HG03196 (cell line): ENCODE measurements around the gene PRAC1.

Experiments
- ATAC-seq: cut with Tn5 transposase; IDR thresholded peaks from one replicate; pipeline ENCODE4 v1.9.1; 2021; ENCODE audit not compliant: unreplicated experiment

Gene PRAC1

DNA sequence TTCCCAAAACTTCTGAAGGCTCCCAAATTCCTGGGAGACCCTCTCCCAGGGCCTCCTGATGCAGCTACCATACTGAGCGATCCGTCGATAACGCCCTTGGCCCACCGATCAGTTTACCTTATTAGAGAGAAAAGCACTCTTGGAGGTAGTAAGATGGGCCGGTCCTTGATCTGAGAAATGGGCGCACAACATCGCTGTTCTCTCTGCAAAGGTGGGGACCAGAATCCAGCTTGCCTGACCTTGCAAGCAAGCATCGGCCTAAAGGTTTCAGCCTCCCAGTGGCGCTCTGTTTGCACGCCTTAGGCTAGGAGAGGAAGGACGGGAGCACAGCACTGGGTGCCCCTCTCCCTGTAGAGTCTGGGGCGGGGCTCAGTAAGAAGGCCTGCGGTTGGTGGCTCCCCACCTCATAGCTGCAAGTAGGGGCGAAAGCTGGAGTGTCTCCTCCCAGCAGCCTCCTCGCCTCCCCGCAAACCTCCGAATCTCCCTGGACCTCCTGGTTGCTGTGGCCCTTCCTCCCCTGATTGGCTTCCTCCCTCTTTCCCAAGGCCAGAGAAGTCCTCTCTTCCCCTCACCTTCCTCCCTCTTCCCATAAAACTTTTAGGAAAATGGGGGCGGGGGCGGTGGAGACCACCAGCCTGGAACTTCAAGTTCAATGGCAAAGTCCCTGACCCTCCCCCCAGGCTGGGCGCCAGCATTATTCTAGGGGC lies at the start of gene PRAC1:
Gene PRAC1, minus strand, starts transcription at position 318 of the 707 bp plus-strand sequence. Its CDS starts 126 bp downstream, at position 192.
- ATAC-seq, result no peak

DNA sequence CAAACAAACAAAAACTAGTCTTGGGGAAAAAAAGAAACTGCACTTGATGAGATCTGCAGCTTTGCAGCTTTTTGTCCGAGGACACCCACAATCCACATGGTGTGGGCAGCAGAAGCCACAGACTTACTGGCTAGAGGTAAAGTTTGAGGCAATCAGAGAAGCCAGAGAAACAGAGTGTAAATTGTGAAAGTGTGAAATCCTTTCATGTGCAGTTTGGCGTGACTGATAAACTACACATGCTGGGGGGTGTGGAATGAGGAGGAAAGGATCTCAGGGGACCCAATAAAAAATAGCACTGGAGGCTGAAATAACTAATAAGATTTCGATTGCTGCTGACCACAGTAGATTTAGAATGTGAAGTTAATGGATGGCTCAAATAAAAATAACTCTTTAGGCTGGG lies 48.6 kb upstream of the PRAC1 start:
- ATAC-seq, result no peak

DNA sequence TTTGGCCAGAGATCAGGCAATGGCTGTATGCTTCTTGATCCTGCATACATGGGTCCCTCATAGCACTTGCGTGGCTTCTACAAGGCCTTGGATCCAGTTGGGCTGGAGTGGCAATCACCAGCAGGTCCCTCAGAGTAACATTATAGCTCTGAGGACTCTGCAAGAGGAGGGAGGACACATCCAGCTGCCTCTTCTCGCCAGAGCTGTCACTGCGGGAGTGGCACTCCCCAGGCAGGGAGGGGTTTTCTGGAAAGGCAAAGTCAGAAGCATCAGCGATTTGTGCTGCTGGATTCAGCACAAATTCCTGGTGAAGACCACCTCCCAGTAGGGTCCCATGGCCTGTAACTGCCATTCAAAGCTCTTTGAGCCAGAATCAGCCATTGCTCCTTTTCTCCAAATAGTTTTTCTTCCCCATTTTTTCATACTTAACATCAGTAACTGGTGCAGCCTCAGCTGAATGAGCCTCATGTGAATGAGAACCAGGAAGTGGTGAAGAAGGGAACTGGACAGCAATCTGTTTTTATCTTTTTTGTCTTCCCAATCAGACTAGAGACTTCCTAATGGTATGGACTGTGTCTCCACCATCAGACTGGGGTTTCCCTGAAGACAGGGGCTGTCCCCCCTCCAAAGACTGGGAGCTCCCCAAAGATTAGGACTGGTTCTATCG lies 46.8 kb upstream of the PRAC1 start:
- no peak for ATAC-seq

DNA sequence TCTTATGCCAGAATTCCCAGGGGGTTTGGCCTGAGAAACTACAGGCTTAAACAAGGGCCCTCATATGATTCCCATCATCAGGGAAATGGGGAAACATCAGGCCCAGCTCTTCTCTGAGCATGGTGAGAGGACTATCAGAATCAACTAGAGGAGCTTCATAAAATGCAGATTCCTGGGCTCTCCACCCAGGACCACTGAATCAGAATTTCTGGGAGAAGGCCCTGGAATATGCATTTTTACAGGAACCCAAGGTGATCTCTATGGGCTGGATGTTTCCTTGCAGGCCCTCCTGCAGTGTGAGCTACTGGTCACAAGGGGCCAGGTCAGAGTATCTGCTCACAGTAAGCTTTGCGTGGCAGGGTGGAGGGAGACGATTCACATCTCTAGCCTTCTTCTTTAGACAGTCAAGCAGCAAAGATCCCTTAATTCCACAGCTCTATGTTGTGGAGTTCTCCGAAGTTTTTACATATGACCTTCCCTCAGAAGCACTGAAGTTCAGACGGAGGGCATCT lies 45.0 kb upstream of the PRAC1 start:
- no peak for ATAC-seq

DNA sequence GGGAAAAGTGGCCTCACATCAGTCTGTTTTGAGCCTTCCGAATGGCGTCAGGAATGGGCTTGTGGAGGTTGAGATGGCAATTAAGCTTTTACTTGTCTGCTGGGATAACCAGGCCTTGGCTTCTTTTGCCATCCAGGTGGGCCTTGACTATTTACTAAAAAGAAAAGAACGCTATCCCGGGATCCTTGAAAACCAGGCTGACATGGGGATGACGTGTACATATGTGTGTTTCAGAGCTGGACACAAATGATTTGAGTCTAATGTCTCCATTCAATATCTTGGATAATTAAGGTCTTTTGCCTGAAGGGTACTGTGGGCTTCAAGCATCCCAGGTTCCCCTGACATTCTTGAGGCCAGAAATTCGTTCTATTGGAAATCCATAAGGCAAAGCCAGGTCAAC lies 38.8 kb upstream of the PRAC1 start:
- ATAC-seq, result no peak

DNA sequence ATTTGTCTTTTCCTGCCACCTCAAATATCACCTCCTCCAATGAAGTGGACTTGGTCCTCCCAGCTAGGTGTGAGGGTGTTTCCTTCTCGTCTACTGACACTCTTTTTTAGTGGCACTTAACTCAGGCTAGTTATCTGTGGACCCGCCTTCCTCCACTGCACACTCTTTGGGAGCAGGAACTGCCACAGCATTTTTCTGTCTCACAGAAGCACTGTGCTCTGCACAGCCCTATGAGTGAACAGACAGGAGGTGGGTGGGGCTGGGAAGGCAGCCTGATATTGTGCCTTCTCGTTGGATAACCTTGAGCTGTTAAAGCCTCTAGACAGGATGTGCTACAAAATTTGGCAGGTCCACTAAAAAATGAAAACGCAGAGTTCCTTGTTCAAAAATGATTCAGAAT lies 38.1 kb upstream of the PRAC1 start:
- no peak for ATAC-seq

DNA sequence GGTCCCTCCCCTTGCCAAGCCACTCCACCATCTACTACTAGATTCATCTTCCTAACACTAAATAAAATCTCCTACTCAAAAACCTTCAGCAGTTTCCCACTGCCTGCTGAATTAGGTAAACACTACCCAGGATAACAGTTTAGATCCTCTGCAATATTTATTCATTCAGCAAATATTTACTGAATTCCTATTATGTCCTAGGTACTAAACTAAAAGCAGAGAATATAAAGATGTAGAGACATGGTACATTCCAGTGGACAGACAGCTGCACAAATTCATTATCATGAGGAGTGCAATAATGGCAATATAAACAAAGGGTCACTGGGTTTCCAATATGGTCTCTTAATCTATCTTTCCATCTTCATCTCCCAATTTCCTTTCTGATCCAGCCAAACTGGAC lies 37.0 kb upstream of the PRAC1 start:
- ATAC-seq, result no peak

DNA sequence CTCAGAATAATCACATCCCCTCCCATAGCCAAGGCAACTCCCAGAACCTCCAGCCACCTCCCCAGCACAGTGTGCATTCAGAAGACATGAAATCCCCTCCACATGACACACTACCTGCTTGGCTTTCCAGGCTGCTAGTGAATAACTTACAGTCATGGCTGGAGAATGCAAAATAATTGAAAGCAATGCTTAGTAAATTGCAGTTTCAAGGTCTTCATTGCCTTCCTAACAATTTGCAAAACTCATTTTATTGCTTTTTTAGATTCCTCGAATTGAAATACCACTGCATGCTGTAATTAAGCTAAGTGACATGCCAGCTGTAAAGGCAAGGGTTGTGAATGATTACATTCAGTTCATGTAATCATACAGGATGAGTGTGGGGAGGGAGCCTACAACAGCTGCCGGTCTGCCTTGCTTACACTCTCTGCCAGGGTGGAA lies 35.2 kb upstream of the PRAC1 start:
- no peak for ATAC-seq

DNA sequence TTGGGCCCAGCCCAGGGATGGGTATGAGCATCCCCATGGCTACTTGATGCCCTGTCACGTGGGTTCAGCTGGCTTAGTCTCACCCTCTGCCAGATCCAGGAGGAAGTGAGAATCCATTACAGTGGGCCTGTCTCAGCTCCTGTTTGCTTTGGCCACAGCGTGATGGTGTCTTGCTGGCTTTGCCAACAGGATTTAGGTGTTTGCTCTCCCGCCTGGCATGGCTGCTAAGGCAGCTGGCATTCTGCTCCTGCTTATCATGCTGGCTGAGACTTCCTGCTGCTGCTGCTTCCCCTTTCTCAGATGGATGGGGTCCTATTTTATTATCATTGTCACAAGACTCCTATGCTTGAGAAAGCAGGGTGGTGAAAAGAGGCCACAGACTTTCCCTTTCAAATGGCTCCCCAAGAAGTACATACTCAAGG lies 34.5 kb upstream of the PRAC1 start:
- no peak for ATAC-seq

DNA sequence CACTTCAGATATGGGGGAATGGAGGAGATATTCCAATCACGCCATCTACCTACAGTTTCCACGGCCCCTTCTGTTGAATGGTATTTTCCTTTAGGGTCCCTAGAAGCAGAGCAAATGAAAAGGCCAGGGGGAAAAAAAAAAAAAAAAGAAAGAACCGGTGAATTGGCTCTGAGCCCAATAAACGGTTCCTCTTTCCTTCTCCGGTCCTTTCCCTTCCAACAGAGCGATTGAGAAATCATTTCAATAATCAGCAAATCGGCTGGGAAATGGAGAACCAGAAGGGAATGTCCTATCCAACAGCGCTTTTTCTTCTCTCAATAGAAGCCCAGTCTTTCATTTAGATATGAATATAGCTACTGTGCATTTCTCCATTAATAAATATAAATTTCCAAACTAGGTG lies 33.0 kb upstream of the PRAC1 start:
- no peak for ATAC-seq

DNA sequence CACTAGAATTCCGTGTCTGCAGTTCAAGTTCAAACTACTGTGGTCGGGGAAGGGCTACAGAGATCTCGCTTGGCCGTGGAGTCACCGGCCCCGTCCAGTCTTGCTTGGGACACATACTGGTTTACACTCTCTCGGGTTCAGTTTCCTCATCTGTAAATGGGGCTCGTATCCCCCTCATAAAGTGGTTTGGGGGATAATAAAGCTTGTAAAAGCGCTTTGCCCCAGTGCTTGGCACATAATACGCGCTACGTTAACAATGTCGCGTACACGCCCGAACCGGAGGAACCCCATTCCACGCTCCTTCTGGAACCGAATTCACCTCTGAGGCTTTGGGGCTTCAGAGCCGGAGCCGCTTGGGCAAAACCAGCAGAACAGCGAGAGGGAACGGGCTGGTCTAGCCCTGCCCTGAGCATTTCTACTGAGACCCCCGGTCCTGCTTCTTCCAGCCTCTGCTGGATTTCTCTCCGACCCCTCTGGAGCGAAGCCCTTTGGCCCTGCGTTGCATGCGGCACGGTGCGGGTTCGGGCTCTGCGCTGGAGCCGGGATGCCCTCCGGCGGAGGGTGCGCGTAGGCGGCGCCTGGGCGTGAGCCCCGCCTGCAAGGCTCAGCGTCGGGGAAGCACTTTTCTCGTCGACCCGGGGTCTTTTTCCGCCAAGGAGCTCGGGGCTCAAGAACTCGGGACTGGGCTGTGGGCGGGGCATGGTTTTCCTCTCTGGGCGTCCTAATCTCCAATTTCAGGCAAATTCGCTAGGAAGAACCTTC lies 32.4 kb upstream of the PRAC1 start:
- no peak for ATAC-seq

DNA sequence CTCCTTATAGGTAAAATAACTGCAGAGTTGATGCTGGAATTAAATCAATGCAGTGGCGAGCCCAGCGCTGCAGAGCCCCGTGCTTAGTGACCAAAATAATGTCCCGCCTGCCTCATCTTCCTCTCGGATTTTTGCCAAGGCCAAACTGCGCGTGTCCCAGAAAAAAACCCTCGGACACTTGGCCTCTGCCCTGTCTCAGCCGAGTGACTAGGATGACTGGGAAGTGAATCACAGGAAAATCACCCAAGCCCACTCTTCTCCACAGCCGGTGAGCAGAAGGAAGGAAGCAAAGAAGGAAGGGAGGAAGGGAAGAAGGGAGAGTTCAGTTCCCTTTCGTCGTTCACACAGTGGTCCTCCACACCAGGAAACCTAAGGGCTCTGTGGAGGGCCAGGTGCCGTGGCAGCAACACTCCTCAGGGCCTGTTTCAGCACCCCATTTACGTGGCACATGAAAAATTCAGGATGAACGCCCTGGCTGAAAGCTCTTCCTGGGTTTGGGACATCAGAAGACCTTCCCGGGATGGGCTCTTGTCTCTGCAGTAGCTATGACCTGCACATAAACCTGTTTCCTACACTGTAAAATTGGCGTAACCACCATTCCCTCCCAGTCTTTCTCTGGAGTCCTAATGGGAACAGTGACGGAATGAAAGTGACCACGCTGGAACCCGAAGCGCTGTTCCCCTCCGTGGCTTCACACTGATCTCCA lies 31.6 kb upstream of the PRAC1 start:
- ATAC-seq, result no peak

DNA sequence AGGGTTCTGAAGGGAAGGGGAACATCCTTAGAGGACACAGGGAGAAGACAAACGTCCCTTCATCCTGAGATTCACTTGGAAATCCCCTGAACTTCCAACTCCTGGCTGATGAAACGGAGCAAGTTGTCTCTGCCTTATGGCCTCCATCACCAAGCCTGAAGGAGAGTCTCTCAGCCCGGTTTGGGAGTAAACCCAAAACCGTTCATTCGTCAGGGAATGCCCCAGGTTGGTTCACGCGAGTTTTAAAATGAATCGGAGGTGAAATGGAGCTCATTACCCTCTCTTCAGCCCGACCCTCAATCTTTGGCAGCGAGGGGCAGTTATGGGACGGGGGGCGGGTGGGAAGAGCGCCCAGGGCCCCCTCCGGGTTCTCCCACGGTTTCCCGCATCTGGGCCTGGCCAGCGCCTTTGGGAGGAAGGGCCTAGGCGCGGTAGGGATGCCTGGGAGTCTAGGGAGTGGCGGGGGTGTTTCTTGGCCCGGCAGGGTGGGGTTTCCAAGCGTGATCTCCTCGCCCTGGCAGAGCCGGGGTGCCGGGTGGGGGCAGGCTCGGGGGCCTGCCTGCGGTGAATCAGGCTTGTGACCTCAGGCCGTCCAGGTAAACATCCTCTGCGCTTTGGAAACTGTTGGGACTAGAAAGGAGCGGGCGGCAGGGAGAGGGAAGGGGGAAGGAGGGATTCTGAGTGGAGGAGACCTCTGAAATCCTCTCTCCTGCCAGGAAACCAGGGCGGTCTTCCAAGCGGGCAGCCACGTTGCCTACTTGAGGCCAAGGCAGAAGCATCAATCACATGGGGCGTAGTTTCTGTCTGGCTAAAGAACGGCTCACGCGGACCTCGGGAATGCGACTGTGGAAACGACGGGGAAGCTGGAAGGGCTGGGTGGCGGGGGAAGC lies 30.3 kb upstream of the PRAC1 start:
- no peak for ATAC-seq

DNA sequence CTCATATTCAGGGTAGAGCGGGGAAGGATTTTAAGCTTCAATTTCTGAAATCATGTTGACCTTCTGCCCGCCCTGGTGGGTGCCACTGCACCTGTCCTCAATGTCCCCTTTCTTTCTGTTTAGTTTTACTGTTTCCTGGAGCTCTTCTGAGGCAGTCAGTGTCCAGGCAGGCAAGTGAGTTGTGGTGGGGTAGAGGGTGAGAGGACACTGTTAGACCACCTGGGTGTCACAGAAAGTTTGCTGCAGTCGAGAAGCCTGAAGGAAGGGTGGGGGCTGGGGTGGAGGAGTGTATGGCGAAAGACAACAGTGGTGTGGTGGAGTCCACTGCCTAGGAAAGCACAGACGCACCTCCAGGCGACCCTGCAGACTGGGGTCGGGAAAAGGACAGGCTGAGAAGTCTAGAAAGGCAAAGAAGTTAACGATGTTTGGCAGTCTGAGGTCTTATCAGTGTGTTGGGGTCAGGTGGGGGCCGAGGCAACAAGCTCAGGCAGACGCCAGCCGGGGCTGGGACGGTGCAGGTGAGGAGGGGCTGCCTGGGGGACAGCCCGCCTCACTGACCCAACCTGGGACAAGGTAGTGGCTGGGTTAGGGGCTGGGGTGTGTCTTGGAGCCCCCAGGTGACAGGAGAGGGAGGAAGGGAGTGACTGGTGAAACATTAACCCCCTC lies 29.5 kb upstream of the PRAC1 start:
- no peak for ATAC-seq

DNA sequence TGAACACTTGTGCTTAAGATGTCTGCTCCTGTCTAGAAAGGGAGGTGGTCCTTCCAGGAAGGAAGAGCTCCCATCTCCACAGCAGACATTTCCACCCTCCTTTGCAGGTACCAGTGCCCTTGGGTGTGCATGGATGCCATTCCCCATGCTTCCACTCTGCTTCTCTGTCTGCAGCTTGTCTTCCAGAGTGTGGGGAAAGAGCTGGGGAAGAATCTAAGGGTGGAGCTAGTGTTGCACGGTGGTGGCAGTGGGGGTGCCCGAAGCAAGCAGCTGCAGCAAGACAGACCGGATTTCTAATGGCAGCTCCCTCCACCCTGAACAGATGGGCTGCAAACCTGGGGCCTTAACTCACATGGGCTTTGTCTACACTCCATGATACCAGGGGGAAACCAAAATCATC lies 28.9 kb upstream of the PRAC1 start:
- ATAC-seq, result no peak

DNA sequence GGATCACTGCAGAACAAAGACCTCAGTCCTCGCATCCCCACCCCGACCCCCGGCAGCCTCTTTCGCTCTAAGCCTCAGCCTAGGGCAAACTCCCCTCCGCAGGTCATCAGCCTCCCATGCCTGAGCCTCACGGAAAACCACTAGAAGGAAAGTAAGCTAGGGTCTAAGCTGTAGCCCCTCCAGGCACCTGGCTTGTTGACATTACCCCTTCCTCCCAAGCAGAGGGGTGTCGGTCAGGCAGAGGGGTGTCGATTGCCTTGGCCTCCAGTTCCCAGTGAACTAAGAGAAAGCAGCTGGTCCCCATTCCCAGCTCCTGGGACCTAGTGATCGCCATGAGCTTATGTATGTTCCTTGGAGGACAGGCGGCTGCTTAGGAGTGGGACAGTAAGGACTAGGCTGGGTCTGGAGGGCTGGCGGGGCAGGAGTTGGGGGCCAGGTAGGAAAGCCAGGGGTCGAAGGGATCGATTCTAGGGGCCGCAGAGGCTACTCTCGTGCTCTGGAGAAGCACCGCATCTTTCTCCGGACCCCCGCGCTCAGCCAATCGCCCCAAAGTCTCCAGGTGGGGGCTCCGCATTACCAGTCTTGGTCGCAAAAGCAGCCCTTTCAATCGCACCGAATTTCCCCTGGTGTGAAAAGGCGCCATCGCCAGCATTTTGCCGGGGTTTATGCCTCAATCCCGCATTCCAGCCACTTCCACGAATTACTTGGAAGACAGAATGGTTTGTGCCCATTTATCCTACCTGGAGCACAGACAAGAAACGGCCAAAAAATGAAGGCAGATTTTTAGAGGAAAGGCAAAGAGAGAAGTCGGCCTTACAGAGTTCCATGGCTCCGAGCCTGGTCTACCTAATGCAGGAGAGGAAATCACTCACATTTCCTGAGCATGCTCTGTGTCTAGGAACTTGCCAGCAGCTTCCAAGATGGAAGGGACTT lies 27.6 kb upstream of the PRAC1 start:
- no peak for ATAC-seq

DNA sequence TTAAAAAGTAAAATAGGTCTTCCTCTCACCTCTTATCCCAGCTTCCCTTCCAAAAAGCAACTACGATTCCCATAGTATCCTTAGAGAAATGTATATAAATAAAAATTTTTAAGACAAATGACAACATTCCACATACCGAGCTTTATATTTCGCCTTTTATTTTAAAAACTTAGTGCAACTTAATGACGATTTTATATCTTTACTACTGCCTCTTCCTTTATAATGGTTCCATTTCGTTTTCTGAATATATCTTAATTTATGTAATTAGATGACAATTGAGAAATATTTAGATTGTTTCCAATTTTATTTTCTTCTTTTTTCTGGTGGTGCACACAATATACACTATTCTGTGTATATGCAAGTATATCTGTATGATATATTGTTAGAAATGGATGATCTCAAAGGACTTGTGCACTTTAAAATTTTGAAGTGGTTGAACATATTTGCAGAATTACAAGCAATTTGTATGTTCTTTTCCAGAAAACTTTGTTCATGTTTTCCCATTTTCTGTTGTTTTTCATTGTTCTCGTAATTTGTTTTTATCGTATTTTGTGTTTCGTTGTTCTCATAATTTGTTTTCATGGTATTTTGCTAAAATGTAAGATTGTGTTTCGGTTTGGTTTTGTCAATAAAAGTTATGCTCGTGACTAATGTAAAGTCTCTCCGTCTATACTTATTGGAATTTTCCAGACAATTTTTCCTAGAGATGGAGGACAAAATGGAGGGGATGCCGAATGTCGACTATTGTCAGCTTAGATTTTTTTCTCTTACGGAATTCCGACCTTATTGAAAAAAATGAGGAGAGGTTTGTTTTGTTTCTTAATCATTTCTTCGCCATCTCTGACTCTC lies 26.6 kb upstream of the PRAC1 start:
- no peak for ATAC-seq
